ENCODE results near the gene EP400. TPM values are rescaled to one million over a fixed set of nuclear protein-coding genes. Genes with fewer than 3 reads are reported as not detected.

The EP400 gene
- total and polyA plus RNA-seq, 7 donors = 8.0 to 24.5 (median 18.4) TPM

DNA sequence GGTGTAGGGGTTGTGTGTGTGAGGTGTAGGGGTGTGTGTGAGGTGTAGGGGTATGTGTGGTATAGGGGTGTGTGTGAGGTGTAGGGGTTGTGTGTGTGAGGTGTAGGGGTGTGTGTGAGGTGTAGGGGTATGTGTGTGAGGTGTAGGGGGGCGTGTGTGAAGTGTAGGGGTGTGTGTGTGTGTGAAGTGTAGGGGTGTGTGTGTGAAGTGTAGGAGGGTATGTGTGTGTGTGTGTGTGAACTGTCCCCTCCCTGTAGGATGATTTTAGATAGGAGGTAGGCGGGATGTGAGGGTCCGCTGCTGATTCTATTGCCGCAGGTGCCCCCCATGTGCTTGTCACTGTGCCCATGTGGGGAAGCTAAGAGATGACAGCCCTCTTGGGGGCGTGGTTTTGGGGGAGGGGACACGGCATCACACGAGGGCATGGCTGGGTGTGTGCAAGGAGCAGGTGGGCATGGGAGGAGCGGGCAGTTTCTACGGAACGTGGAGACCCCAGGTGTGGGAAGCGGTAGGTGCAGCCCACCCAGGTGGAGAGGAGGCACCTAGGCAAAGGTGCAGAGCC is 105.9 kb downstream of the EP400 start:
- no peak overlapping the region for H3K4me3 ChIP-seq
- no peaks in the 10 kb centered on the region for H3K27me3 ChIP-seq (ENCODE audit: insufficient read depth in 3 of 3, low read length in 2 of 3)
- intact Hi-C loops (cut with DNase I) = no loop called here
- H3K36me3 ChIP-seq (ENCODE audit: insufficient read depth in 1 of 2, low read depth in 1 of 2) = peaks cover 9 to 90% of the 10 kb centered on the region in 2 donors
- H3K4me1 ChIP-seq = no peaks in the 10 kb centered on the region
- TF ChIP-seq CTCF (IDR thresholded peaks at IDR 0.05) = no peak
- DNase-seq (no peak), ATAC-seq (no peak)
- 90 to 94% (median 91%) methylated on average over 11 of the region's 11 CpGs for WGBS, 3 donors
- H3K27ac ChIP-seq = no peak overlapping the region
- no peaks in the 10 kb centered on the region for H3K9me3 ChIP-seq

GRCh38 chr12:132056320-132056719 is 106.6 kb downstream of the EP400 start:
- H3K36me3 ChIP-seq (ENCODE audit: insufficient read depth in 1 of 2, low read depth in 1 of 2) = peaks cover 9 to 88% of the 10 kb centered on the region in 2 donors
- DNase-seq (no peak), ATAC-seq (no peak)
- no peak overlapping the region for H3K27ac ChIP-seq
- no peaks in the 10 kb centered on the region for H3K4me1 ChIP-seq
- no peaks in the 10 kb centered on the region for H3K9me3 ChIP-seq
- H3K4me3 ChIP-seq = no peak overlapping the region
- intact Hi-C loops (cut with DNase I) = no loop called here
- H3K27me3 ChIP-seq (ENCODE audit: insufficient read depth in 3 of 3, low read length in 2 of 3) = no peaks in the 10 kb centered on the region
- WGBS, 3 donors = 83 to 88% (median 85%) methylated on average over 5 of the region's 5 CpGs
- no peak for TF ChIP-seq CTCF (IDR thresholded peaks at IDR 0.05)

GRCh38 chr12:132056951-132057350 is 107.2 kb downstream of the EP400 start:
- WGBS, 3 donors = 92 to 94% (median 94%) methylated on average over 5 of the region's 5 CpGs
- DNase-seq (no peak), ATAC-seq (no peak)
- H3K9me3 ChIP-seq = no peaks in the 10 kb centered on the region
- H3K4me1 ChIP-seq = no peaks in the 10 kb centered on the region
- no peak overlapping the region for H3K27ac ChIP-seq
- intact Hi-C loops (cut with DNase I) = no loop called here
- no peaks in the 10 kb centered on the region for H3K27me3 ChIP-seq (ENCODE audit: insufficient read depth in 3 of 3, low read length in 2 of 3)
- no peak overlapping the region for H3K4me3 ChIP-seq
- no peak for TF ChIP-seq CTCF (IDR thresholded peaks at IDR 0.05)
- H3K36me3 ChIP-seq (ENCODE audit: insufficient read depth in 1 of 2, low read depth in 1 of 2) = peaks cover 9 to 88% of the 10 kb centered on the region in 2 donors

DNA sequence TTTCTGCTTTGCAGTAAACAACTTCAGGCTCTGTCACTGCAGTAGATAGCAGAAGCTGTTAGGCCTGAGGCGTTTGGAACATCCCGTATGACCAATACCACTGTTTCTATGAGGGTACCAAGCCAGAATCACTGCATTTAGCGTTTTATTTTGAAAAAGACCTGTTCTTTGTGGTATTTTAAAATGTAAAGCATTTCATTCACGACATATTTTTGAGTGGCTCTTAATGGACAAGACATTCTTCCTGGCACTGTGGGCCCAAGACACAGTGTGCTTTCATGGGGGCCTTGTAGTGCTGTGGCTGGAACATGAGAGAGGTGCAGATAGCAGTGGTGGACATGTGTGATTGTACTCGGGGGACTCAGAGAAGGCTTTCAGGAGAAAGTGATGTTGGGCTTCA is 107.9 kb downstream of the EP400 start:
- intact Hi-C loops (cut with DNase I) = no loop called here
- Histone ChIP-seq H3K4me3 (no peak overlapping the region), H3K27me3 (ENCODE audit: insufficient read depth in 3 of 3, low read length in 2 of 3) (no peaks in the 10 kb centered on the region), H3K9me3 (no peaks in the 10 kb centered on the region), H3K27ac (no peak overlapping the region), H3K36me3 (ENCODE audit: insufficient read depth in 1 of 2, low read depth in 1 of 2) (peaks cover 9 to 88% of the 10 kb centered on the region in 2 donors), H3K4me1 (no peaks in the 10 kb centered on the region)
- ATAC-seq (no peak), DNase-seq (no peak)
- WGBS, 3 donors = 90 to 97% (median 94%) methylated on average over 5 of the region's 5 CpGs
- no peak for TF ChIP-seq CTCF (IDR thresholded peaks at IDR 0.05)

DNA sequence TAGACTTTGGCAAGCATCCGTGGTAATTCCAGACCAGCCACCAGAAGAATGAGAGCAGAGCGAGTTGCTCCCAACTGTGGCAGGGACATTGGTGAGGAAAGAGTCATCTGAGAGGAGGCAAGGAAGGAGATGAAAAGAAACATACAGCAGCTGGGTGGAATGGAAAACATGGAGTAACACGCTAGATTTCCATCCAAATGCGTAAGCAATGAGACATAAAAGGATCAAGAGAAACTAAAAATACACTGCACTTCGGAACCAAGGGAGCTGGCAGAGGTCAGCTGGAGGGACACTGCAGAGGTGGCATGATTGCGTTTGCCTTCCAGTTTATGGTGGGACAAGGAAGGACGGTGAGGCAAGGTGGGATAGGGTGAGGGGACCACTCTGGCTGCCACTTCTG is 111.5 kb downstream of the EP400 start:
- TF ChIP-seq CTCF (IDR thresholded peaks at IDR 0.05) = no peak
- Histone ChIP-seq H3K27ac (no peak overlapping the region), H3K4me1 (no peaks in the 10 kb centered on the region), H3K9me3 (no peaks in the 10 kb centered on the region), H3K36me3 (ENCODE audit: insufficient read depth in 1 of 2, low read depth in 1 of 2) (peaks cover 18 to 93% of the 10 kb centered on the region in 2 donors), H3K27me3 (ENCODE audit: insufficient read depth in 3 of 3, low read length in 2 of 3) (no peaks in the 10 kb centered on the region), H3K4me3 (no peak overlapping the region)
- intact Hi-C loops (cut with DNase I) = no loop called here
- WGBS, 3 donors = 41 to 62% (median 47%) methylated on average over 7 of the region's 7 CpGs
- ATAC-seq (peak; percentile 70 to 92 (median 86)), DNase-seq (no peak)
